IMR-90 (cell line): ENCODE data around the gene NUDT3. TPM values are rescaled to one million over a fixed set of nuclear protein-coding genes. Genes with fewer than 3 reads are reported as not detected.

ENCODE experiments used
- ATAC-seq: fragments of 200-7000 bp; cut with Tn5 transposase; 2 replicates; pipeline ENCODE4 v1.9.1; 2020; ENCODE audit warnings: low read depth, mild to moderate bottlenecking, moderate library complexity
- BruUV-seq: library from RNA; stranded (reverse); fragments of 400-500 nt; replicated peaks from 2 replicates; lab custom pipeline; 2021; lab: Mats Ljungman, UMichigan
- CTCF ChIA-PET: fragments of 300-600 bp; formaldehyde crosslinking; extraction: SDS; loops from one replicate; lab custom pipeline; 2021; ENCODE audit warnings: antibody characterized with exemption; lab: Yijun Ruan, JAX
- POLR2A ChIA-PET: fragments of 300-600 bp; sonication (Branson Sonifier 250); formaldehyde crosslinking; loops from one replicate; lab custom pipeline; 2022; ENCODE audit warnings: antibody characterized with exemption; ENCODE audit not compliant: unreplicated experiment; lab: Charles Lee
- DNase-seq: peaks from one replicate; pipeline ENCODE4 v3.0.0; 2013
- H2AFZ ChIP-seq: replicated peaks from 2 replicates; pipeline ENCODE3; 2013; ENCODE audit warnings: low read length, mild to moderate bottlenecking; ENCODE audit not compliant: poor library complexity
- H2AK5ac ChIP-seq: 2 replicates; pipeline ENCODE4 v1.6.1; 2013; ENCODE audit warnings: low read depth, low read length, inconsistent platforms
- H2AK9ac ChIP-seq: replicated peaks from 2 replicates; pipeline ENCODE3; 2013; ENCODE audit warnings: mild to moderate bottlenecking, low read depth, low read length, moderate library complexity; ENCODE audit not compliant: poor library complexity
- H2BK120ac ChIP-seq: 2 replicates; pipeline ENCODE4 v1.6.1; 2013; ENCODE audit warnings: low read depth, low read length, inconsistent platforms
- H2BK15ac ChIP-seq: 3 replicates; pipeline ENCODE4 v1.6.1; 2013; ENCODE audit warnings: low read depth, low read length, inconsistent platforms
- H2BK20ac ChIP-seq: 2 replicates; pipeline ENCODE4 v1.6.1; 2013; ENCODE audit warnings: low read depth, mild to moderate bottlenecking, inconsistent platforms, low read length, moderate library complexity
- H2BK5ac ChIP-seq: 2 replicates; pipeline ENCODE4 v1.6.1; 2013; ENCODE audit warnings: mild to moderate bottlenecking, low read depth, low read length, inconsistent platforms; ENCODE audit not compliant: poor library complexity, severe bottlenecking
- H3K14ac ChIP-seq: replicated peaks from 2 replicates; pipeline ENCODE4 v1.6.1; 2013; ENCODE audit warnings: low read depth, low read length, inconsistent platforms
- H3K18ac ChIP-seq: 2 replicates; pipeline ENCODE4 v1.6.1; 2013; ENCODE audit warnings: low read depth, low read length, control low read depth
- H3K23ac ChIP-seq: 2 replicates; pipeline ENCODE4 v1.6.1; 2013; ENCODE audit warnings: low read depth, low read length, inconsistent platforms
- H3K27ac ChIP-seq: 2 replicates; pipeline ENCODE4 v1.5.1; 2013; ENCODE audit warnings: mild to moderate bottlenecking, control low read depth, low read length; ENCODE audit not compliant: insufficient read depth
- H3K27me3 ChIP-seq: 2 replicates; pipeline ENCODE4 v1.6.1; 2013; ENCODE audit warnings: low read length; ENCODE audit not compliant: control insufficient read depth, insufficient read depth
- H3K36me3 ChIP-seq: 2 replicates; pipeline ENCODE4 v1.6.1; 2013; ENCODE audit warnings: low read length, mixed read lengths; ENCODE audit not compliant: control insufficient read depth, insufficient read depth
- H3K4ac ChIP-seq: 2 replicates; pipeline ENCODE4 v1.6.1; 2013; ENCODE audit warnings: low read depth, low read length, inconsistent platforms
- H3K4me1 ChIP-seq: 2 replicates; pipeline ENCODE4 v1.6.1; 2013; ENCODE audit warnings: low read length, mixed read lengths; ENCODE audit not compliant: control insufficient read depth, insufficient read depth
- H3K4me2 ChIP-seq: 2 replicates; pipeline ENCODE4 v1.6.1; 2013; ENCODE audit warnings: low read depth, mild to moderate bottlenecking, control low read depth, low read length, moderate library complexity
- H3K4me3 ChIP-seq: 2 replicates; pipeline ENCODE4 v1.5.1; 2013; ENCODE audit warnings: low read depth, mild to moderate bottlenecking, control low read depth, low read length, moderate library complexity; ENCODE audit not compliant: insufficient read depth
- H3K56ac ChIP-seq: 2 replicates; pipeline ENCODE4 v1.6.1; 2013; ENCODE audit warnings: low read length, inconsistent platforms; ENCODE audit not compliant: insufficient read depth; ENCODE audit errors: extremely low read depth
- H3K79me1 ChIP-seq, 2 experiments: 2 replicates each; pipeline ENCODE4 v1.6.1; 2013; ENCODE audit warnings: low read length in 2 of 2, inconsistent platforms in 1 of 2, low read depth in 1 of 2
- H3K9ac ChIP-seq: 2 replicates; pipeline ENCODE4 v1.6.1; 2013; ENCODE audit warnings: low read depth, low read length, control low read depth
- H3K9me1 ChIP-seq: 2 replicates; pipeline ENCODE4 v1.6.1; 2013; ENCODE audit warnings: low read length, inconsistent platforms; ENCODE audit not compliant: insufficient read depth
- H3K9me3 ChIP-seq: 2 replicates; pipeline ENCODE4 v1.6.1; 2013; ENCODE audit warnings: low read length; ENCODE audit not compliant: control insufficient read depth, insufficient read depth
- H4K20me1 ChIP-seq: 2 replicates; pipeline ENCODE4 v1.6.1; 2013; ENCODE audit warnings: low read length, inconsistent platforms; ENCODE audit not compliant: insufficient read depth
- H4K5ac ChIP-seq: 2 replicates; pipeline ENCODE4 v1.6.1; 2013; ENCODE audit warnings: mild to moderate bottlenecking, low read depth, low read length, control low read depth
- H4K8ac ChIP-seq, 2 experiments: 2 replicates each; pipeline ENCODE4 v1.6.1; 2013; ENCODE audit warnings: low read depth in 2 of 2, low read length in 2 of 2, control low read depth in 1 of 2, inconsistent platforms in 1 of 2
- H4K91ac ChIP-seq: 2 replicates; pipeline ENCODE4 v1.6.1; 2013; ENCODE audit warnings: low read depth, low read length, inconsistent platforms; ENCODE audit not compliant: insufficient read depth
- CEBPB ChIP-seq: IDR thresholded peaks from 2 replicates; pipeline ENCODE4 v1.6.1; 2012; ENCODE audit warnings: low read depth, low read length, improper control_type of control experiment
- CHD1 ChIP-seq: IDR thresholded peaks from 2 replicates; pipeline ENCODE4 v1.6.1; 2012; ENCODE audit warnings: low read depth, low read length, improper control_type of control experiment
- FOS ChIP-seq: fragments of 150-350 bp; IDR thresholded peaks from 2 replicates; pipeline ENCODE4 v1.6.1; 2016; ENCODE audit warnings: low read depth, low read length
- MAFK ChIP-seq: IDR thresholded peaks from 2 replicates; pipeline ENCODE4 v1.6.1; 2012; ENCODE audit warnings: low read depth, low read length, improper control_type of control experiment
- MAZ ChIP-seq: IDR thresholded peaks from 2 replicates; pipeline ENCODE4 v1.6.1; 2012; ENCODE audit warnings: low read depth, mild to moderate bottlenecking, low read length, improper control_type of control experiment, moderate library complexity, borderline replicate concordance
- MXI1 ChIP-seq: IDR thresholded peaks from 2 replicates; pipeline ENCODE4 v1.6.1; 2012; ENCODE audit warnings: low read depth, mild to moderate bottlenecking, low read length, moderate library complexity, borderline replicate concordance
- RAD21 ChIP-seq: IDR thresholded peaks from 2 replicates; pipeline ENCODE4 v1.6.1; 2012; ENCODE audit warnings: low read length, improper control_type of control experiment
- RCOR1 ChIP-seq: IDR thresholded peaks from 2 replicates; pipeline ENCODE4 v1.6.1; 2012; ENCODE audit warnings: mild to moderate bottlenecking, low read length, improper control_type of control experiment; ENCODE audit not compliant: insufficient replicate concordance
- RFX5 ChIP-seq: IDR thresholded peaks from 2 replicates; pipeline ENCODE4 v1.8.0; 2012; ENCODE audit warnings: low read depth, mild to moderate bottlenecking, low read length, moderate library complexity
- WGBS, 2 experiments: methylation state at CpG; one replicate each; pipeline versions ENCODE4 v1.1.5 to v1.1.7; 2013; ENCODE audit warnings: missing lambda C conversion rate in 2 of 2; ENCODE audit not compliant: insufficient read length in 1 of 2; ENCODE audit errors: extremely low coverage in 2 of 2; 5-methylcytosine and 5-hydroxymethylcytosine counted together
- dilution Hi-C: fragments of 300-500 bp; cut with HindIII; formaldehyde crosslinking; loops from one replicate; pipeline ENCODE4 v1.14.3; 2018; ENCODE audit warnings: low sequenced_read_pairs; ENCODE audit not compliant: unreplicated experiment
- in situ Hi-C: fragments of 300-500 bp; cut with MboI; formaldehyde crosslinking; loops from 3 replicates; pipeline ENCODE4 v1.14.3; 2019; ENCODE audit warnings: low sequenced_read_pairs, inconsistent platforms, mixed read lengths
- intact Hi-C: fragments of 100-400 bp; cut with micrococcal nuclease; formaldehyde crosslinking; loops from 2 replicates; pipeline ENCODE4 v1.10.0; 2022
- polyA plus RNA-seq, 3 experiments: library from polyadenylated mRNA; depleted of rRNA; stranded (reverse); fragments of >200 nt; gene quantifications; 2 replicates each; pipeline ENCODE4 v1.2.3, GENCODE V29; 2012; ENCODE audit warnings: low replicate concordance in 1 of 3
- total RNA-seq: library from RNA; depleted of rRNA; stranded (reverse); fragments of >200 nt; gene quantifications from 2 replicates; pipeline ENCODE4 v1.2.3, GENCODE V29; 2012
- TF ChIP-seq, protein P1 (sequence below): fragments of 150-350 bp; IDR thresholded peaks from 2 replicates; pipeline ENCODE4 v1.6.1; 2016; ENCODE audit warnings: low read depth, mild to moderate bottlenecking, low read length, moderate library complexity, borderline replicate concordance
- TF ChIP-seq, protein P2 (sequence below): fragments of 150-350 bp; IDR thresholded peaks from 2 replicates; pipeline ENCODE4 v1.6.1; 2017; ENCODE audit warnings: mild to moderate bottlenecking, antibody characterized with exemption, low read length, low read depth

The NUDT3 gene
- total and polyA plus RNA-seq, 2 of the 4 experiments (the other 2 are of a cell fraction), result 10.1 to 17.2 TPM

DNA sequence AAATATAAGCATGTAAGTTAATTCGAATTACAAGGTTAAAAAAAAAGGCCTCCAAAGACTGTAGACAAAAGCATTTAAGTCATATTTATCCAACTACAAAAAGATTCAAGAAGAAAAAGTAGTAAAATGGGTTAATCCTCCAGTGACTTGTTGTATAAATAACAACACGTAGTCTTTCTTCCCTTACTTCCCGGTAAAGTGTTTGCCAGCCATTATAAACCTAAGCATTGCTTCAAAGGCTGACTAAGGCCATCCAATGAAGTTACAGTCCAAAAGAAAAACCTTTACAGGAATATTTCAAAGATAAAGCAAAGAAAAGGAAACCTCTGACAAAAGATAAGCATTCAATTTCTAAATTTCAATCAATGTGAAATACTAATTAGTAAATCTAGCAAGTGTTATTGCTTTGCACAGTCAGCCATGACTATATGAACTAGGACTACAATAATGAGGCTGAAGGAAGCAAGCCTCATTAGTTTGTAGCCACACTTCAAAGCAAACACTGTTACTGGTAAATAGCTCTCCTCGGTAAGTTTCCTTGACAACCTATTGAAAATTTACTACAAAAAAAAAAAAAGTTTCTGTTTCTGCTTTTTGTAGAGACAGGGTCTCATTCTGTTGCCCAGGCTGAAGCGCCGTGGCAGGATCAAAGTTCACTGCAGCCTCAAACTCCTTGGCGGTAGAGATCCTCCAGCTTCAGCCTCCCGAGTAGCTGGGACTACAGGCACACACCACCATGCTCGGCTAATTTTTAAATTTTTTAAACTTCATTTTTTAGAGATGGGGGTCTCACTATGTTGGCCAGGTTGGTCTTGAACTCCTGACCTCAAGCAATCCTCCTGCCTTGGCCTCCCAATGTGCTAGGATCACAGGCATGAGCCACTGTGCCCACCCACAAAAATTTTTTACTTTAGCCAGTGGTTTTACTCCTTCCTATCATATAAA lies 46.0 kb downstream of the NUDT3 start:
- Histone ChIP-seq H3K4me2 (no peak overlapping the region), H2BK5ac (no peak overlapping the region), H2AK5ac (no peak overlapping the region), H4K20me1 (peaks cover 40% of the 10 kb centered on the region), H3K4me3 (no peak overlapping the region), H2BK120ac (no peak overlapping the region), H2BK20ac (no peak overlapping the region), H3K18ac (no peak overlapping the region), H2BK15ac (no peak overlapping the region; the same call in 2 of the 3 replicates), H3K56ac (no peak overlapping the region), H3K23ac (no peak overlapping the region), H3K9ac (no peak overlapping the region), H2AFZ (no peak overlapping the region), H3K4ac (no peak overlapping the region), H3K79me1 (peaks cover 16 to 71% of the 10 kb centered on the region in 2 experiments), H4K5ac (no peak overlapping the region), H2AK9ac (no peak overlapping the region), H4K91ac (no peak overlapping the region), H3K27ac (no peak overlapping the region), H3K36me3 (no peaks in the 10 kb centered on the region; the same call in 1 of the 2 replicates), H4K8ac (no peak overlapping the region), H3K9me3 (no peaks in the 10 kb centered on the region), H3K4me1 (peaks cover 8% of the 10 kb centered on the region), H3K9me1 (peaks cover 11% of the 10 kb centered on the region), H3K14ac (no peak overlapping the region), H3K27me3 (no peaks in the 10 kb centered on the region)
- ChIA-PET POLR2A (no interaction called here), CTCF (interaction anchor here (0.6 kb wide), 1 partner anchor 30 kb away, joined by 6 read pairs; no protein-coding TSS in a partner anchor)
- ATAC-seq (no peak), DNase-seq (no peak)
- BruUV-seq, result no TSS peak
- WGBS, 2 experiments, result no CpG with 5 or more reads among the region's 9 CpGs
- intact Hi-C loops (no loop called here), dilution Hi-C loops (no loop called here), in situ Hi-C loops (no loop called here)
- TF ChIP-seq CEBPB (no peak), RCOR1 (no peak), MAZ (no peak), RFX5 (no peak), MAFK (no peak), FOS (no peak), RAD21 (no peak), CHD1 (no peak), MXI1 (no peak)
- TF ChIP-seq, protein P1, sequence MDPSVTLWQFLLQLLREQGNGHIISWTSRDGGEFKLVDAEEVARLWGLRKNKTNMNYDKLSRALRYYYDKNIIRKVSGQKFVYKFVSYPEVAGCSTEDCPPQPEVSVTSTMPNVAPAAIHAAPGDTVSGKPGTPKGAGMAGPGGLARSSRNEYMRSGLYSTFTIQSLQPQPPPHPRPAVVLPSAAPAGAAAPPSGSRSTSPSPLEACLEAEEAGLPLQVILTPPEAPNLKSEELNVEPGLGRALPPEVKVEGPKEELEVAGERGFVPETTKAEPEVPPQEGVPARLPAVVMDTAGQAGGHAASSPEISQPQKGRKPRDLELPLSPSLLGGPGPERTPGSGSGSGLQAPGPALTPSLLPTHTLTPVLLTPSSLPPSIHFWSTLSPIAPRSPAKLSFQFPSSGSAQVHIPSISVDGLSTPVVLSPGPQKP, result no peak
- TF ChIP-seq, protein P2, sequence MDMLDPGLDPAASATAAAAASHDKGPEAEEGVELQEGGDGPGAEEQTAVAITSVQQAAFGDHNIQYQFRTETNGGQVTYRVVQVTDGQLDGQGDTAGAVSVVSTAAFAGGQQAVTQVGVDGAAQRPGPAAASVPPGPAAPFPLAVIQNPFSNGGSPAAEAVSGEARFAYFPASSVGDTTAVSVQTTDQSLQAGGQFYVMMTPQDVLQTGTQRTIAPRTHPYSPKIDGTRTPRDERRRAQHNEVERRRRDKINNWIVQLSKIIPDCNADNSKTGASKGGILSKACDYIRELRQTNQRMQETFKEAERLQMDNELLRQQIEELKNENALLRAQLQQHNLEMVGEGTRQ, result no peak
